22Rv1 (cell line): ENCODE measurements around the gene CNST.

Source experiments
- H3K27ac ChIP-seq: fragments of 450-650 bp; 2 replicates; pipeline ENCODE4 v1.5.1; 2017
- CTCF ChIP-seq: fragments of 450-650 bp; IDR thresholded peaks from 2 replicates; pipeline ENCODE4 v1.5.1; 2017; ENCODE audit warnings: mild to moderate bottlenecking
- ZFX ChIP-seq: fragments of 450-650 bp; IDR thresholded peaks from 2 replicates; pipeline ENCODE4 v1.6.1; 2017; ENCODE audit warnings: antibody characterized with exemption, borderline replicate concordance

CNST gene

GRCh38 chr1:246647513-246647912 is 81.3 kb downstream of the CNST start:
- H3K27ac ChIP-seq = no peak overlapping the region
- no peak for TF ChIP-seq CTCF
- no peak for TF ChIP-seq ZFX

- TF ChIP-seq ZFX (no peak), CTCF (no peak)
- H3K27ac ChIP-seq = no peak overlapping the region
These were observed 84.9 kb downstream of the CNST start for GRCh38 chr1:246651012-246651695.

- no peak for TF ChIP-seq ZFX
- TF ChIP-seq CTCF = no peak
- no peak overlapping the region for H3K27ac ChIP-seq
These were observed 92.3 kb downstream of the CNST start for GRCh38 chr1:246658567-246658966.

- TF ChIP-seq ZFX = no peak
- TF ChIP-seq CTCF = no peak
- H3K27ac ChIP-seq = no peak overlapping the region
These were observed 93.4 kb downstream of the CNST start for GRCh38 chr1:246659594-246660140.

GRCh38 chr1:246661451-246661850 is 95.2 kb downstream of the CNST start:
- TF ChIP-seq CTCF (no peak), ZFX (no peak)

GRCh38 chr1:246667773-246668172 is 101.5 kb downstream of the CNST start:
- TF ChIP-seq ZFX (no peak), CTCF (no peak)
- no peak overlapping the region for H3K27ac ChIP-seq

More at GRCh38 chr1:246661451-246661850, 95.2 kb downstream of the CNST start:
- peak overlapping the region; percentile 17; the same call in 1 of the 2 replicates for H3K27ac ChIP-seq

DNA sequence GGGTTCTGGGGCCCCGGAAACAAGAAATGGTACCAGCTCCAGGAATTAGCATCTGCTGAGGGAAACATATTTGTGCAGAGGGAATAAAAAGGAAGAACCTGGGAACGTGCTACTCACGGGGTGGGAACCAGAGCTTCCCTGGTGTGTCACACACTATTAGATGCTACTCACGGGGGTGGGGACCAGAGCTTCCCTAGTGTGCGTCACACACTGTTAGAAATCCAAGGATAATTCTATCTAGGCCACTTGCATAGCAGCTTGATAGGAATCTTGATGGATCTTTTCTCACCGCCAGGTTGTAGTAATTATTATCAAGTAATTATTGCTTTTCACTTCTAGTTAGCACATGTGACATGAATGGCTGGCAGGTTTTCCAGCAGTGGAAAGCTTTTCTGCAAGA is 103.4 kb downstream of the CNST start:
- TF ChIP-seq ZFX (no peak), CTCF (no peak)
- no peak overlapping the region for H3K27ac ChIP-seq
